Activated T-helper 2 cell treated with anti-CD3 and anti-CD28 coated beads, Interferon-gamma antibody, Interleukin-2, Interleukin-4, amounts not matched to agents 10 μg/mL and 5 μg/mL and 100 μg/mL, durations not matched to agents 14 hours and 24 hours and 36 hours (primary cell): ENCODE measurements around the gene FAM163B. TPM values are rescaled to one million over a fixed set of nuclear protein-coding genes. Genes with fewer than 3 reads are reported as not detected.
A peak's percentile ranks its signal among the peaks of the same experiment; 100 is the strongest.

Experiments
- DNase-seq: peaks from one replicate; pipeline ENCODE4 v3.0.0; 2021; ENCODE audit warnings: low spot score
- H3K27ac Mint-ChIP-seq: one replicate; pipeline ENCODE4 v1.8.0; 2021; ENCODE audit warnings: mixed read lengths
- H3K27me3 Mint-ChIP-seq: one replicate; pipeline ENCODE4 v1.8.0; 2021; ENCODE audit warnings: low read depth, mixed read lengths
- H3K36me3 Mint-ChIP-seq: one replicate; pipeline ENCODE4 v1.8.0; 2021; ENCODE audit warnings: low read depth, mixed read lengths
- H3K4me1 Mint-ChIP-seq: one replicate; pipeline ENCODE4 v1.8.0; 2021; ENCODE audit warnings: low read depth, mixed read lengths
- H3K4me3 Mint-ChIP-seq: one replicate; pipeline ENCODE4 v1.8.0; 2021; ENCODE audit warnings: low read depth, mild to moderate bottlenecking, moderate library complexity, mixed read lengths
- H3K9me3 Mint-ChIP-seq: one replicate; pipeline ENCODE4 v1.8.0; 2021; ENCODE audit warnings: mixed read lengths
- intact Hi-C: fragments of 100-400 bp; cut with micrococcal nuclease; formaldehyde crosslinking; loops from one replicate; pipeline ENCODE4 v1.15.1; 2023
- total RNA-seq: library from RNA; stranded (reverse); gene quantifications from 2 replicates; pipeline ENCODE4 v1.2.3, GENCODE V29; 2022

FAM163B gene
- total RNA-seq, 1 donor from 2014 or later: not detected

DNA sequence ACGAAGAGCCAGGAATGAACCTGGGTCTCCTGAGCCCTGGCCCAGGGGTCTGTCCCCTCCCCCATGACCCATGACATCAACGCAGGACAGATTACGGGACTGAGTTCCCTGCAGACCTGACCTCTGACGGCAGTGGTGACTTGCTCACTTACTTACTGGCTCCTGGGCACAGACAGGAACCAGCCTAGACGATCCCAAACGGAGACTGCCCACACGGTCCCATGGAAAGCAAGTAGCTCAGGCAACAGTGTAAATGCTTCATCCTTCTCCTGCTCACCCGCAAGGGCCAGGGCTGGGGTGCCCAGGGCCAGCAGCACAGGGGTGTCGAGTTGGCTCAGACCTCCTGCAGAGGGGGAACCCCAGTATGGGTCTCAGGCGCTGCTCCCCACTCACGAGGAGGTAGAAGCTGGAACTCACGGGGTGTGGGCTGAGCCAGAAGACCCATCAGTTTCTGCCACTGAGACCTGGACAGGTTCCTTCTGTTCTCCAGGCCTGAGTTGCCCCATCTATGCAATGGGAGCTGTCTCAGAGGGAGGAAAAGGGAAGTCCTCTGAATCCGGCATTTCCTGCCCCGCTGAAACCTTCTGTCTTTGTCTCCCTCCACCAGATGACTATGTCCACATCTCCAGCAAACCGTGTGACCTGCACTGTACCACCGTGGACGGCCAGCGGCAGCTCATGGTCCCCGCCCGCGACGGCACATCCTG, 69.0 kb downstream of the FAM163B start:
- H3K4me3 Mint-ChIP-seq: no peak overlapping the region
- no peaks in the 10 kb centered on the region for H3K4me1 Mint-ChIP-seq
- no peak overlapping the region for H3K27ac Mint-ChIP-seq
- H3K36me3 Mint-ChIP-seq: no peaks in the 10 kb centered on the region
- peaks cover 4% of the 10 kb centered on the region for H3K27me3 Mint-ChIP-seq
- no peaks in the 10 kb centered on the region for H3K9me3 Mint-ChIP-seq
- intact Hi-C loops: no loop called here
- no peak for DNase-seq

DNA sequence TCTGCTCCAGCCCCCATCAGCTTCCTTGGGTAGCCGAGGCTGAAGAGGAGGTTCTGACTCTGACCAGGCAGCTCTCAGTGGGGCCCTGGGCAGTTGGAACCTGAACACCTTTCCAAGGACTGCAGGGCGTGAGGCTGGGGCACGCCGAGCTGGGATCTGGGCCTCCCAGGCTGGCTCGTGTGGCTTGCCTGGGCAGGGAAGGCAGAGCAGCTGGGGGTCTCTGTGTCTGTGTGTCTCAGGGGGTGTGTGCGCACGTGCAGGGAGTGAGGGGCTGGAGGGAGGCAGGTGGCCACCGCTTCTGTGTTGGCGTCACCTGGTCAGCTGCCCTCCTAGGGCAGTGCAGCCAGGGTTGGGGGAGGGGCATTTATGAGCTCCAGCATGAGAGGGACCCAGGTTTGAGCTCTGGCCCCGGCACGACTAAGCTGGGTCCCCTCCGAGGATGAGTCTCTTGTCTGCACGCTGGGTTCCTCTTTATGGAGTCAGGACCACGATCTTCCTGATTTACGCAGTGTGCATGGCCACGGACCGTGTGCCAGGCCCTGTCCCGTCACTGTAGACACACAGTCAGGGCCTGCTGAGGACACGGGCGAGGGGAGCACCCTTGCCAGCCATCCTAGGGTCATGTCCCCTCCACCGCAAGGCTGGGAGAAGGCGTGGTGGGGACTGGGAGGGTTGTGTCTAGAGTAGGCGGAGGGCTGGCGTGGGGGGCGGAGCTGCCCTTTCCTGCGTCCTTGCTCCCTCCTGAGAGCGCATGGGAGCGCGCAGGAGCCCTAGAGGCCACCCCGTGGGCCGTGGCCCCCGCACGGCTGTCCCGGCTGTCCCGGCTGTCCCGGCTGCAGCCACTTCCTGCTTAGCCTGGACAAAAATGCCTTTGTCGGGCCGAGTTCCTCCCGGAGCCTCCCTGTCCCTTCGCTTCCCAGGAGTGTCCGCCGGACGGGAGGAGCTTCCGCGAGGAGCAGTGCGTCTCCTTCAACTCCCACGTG, 70.0 kb downstream of the FAM163B start:
- H3K4me3 Mint-ChIP-seq: no peak overlapping the region
- DNase-seq: no peak
- intact Hi-C loops: no loop called here
- H3K27ac Mint-ChIP-seq: no peak overlapping the region
- H3K27me3 Mint-ChIP-seq: peaks cover 4% of the 10 kb centered on the region
- no peaks in the 10 kb centered on the region for H3K9me3 Mint-ChIP-seq
- H3K4me1 Mint-ChIP-seq: no peaks in the 10 kb centered on the region
- no peaks in the 10 kb centered on the region for H3K36me3 Mint-ChIP-seq

DNA sequence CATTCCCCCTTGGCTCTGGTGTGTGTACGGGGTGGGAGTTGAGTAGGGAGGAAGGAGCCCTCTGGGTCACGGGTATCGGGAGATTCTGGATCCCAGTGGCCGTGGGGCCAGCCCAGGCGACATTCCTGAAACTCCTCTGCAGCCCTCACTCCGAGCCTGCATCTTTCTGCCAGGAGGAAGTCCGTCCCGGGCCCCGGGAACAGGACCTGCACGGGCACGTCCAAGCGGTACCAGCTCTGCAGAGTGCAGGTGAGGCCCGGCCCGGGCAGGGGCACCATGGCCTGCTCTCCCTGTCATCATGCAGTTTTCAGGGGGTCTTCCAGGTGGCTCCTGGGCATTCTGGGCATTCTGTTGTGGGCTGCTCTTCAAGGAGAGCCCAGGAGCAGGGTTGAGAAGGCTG, 71.0 kb downstream of the FAM163B start:
- Mint-ChIP-seq H3K9me3 (no peaks in the 10 kb centered on the region), H3K27me3 (peaks cover 10% of the 10 kb centered on the region), H3K4me1 (no peaks in the 10 kb centered on the region), H3K4me3 (no peak overlapping the region), H3K36me3 (no peaks in the 10 kb centered on the region), H3K27ac (no peak overlapping the region)
- intact Hi-C loops: no loop called here
- DNase-seq: no peak

GRCh38 chr9:133537257-133537656, 71.9 kb downstream of the FAM163B start:
- no peaks in the 10 kb centered on the region for H3K36me3 Mint-ChIP-seq
- no peaks in the 10 kb centered on the region for H3K9me3 Mint-ChIP-seq
- peaks cover 16% of the 10 kb centered on the region for H3K27me3 Mint-ChIP-seq
- no peaks in the 10 kb centered on the region for H3K4me1 Mint-ChIP-seq
- intact Hi-C loops: no loop called here
- no peak for DNase-seq
- H3K4me3 Mint-ChIP-seq: no peak overlapping the region
- no peak overlapping the region for H3K27ac Mint-ChIP-seq

- no peak overlapping the region for H3K27ac Mint-ChIP-seq
- H3K4me1 Mint-ChIP-seq: no peaks in the 10 kb centered on the region
- H3K4me3 Mint-ChIP-seq: no peak overlapping the region
- DNase-seq: no peak
- H3K27me3 Mint-ChIP-seq: peaks cover 16% of the 10 kb centered on the region
- intact Hi-C loops: no loop called here
- no peaks in the 10 kb centered on the region for H3K36me3 Mint-ChIP-seq
- no peaks in the 10 kb centered on the region for H3K9me3 Mint-ChIP-seq
Measured at GRCh38 chr9:133536536-133536935, 72.7 kb downstream of the FAM163B start.

GRCh38 chr9:133536080-133536479, 73.1 kb downstream of the FAM163B start:
- intact Hi-C loops: no loop called here
- peaks cover 16% of the 10 kb centered on the region for H3K27me3 Mint-ChIP-seq
- no peaks in the 10 kb centered on the region for H3K9me3 Mint-ChIP-seq
- no peaks in the 10 kb centered on the region for H3K4me1 Mint-ChIP-seq
- no peak overlapping the region for H3K27ac Mint-ChIP-seq
- no peaks in the 10 kb centered on the region for H3K36me3 Mint-ChIP-seq
- H3K4me3 Mint-ChIP-seq: no peak overlapping the region
- DNase-seq: no peak

DNA sequence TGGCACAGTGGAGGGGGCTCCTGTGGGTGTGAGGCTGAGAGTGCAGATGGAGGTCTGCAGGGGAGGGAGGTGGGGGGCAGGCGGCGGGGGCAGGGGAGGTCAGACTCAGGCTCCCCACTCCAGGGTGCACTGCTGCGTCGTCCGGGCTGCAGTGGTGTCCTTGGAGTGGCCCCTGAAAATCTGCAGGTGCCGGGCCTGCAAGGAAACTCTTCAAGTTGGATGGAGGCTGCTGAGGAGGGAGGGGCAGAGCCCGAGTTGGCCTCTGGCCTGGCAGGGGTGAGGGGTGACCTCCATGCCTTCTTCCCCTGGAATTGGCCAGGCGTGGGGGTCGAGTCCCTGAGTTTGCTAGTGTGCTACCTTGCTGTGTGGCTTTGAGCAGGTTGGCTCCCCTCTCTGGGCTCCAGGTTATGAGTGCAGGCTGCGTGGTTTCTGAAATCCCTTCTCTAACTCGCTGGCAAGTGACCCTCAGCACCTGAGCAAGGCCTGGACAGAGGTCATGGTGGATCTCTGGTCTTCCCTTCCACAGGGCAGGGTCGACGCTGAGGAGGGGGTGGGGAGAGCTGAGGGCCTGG, 73.8 kb downstream of the FAM163B start:
- H3K4me3 Mint-ChIP-seq: no peak overlapping the region
- H3K27me3 Mint-ChIP-seq: peaks cover 16% of the 10 kb centered on the region
- H3K4me1 Mint-ChIP-seq: no peaks in the 10 kb centered on the region
- intact Hi-C loops: no loop called here
- no peaks in the 10 kb centered on the region for H3K9me3 Mint-ChIP-seq
- no peak for DNase-seq
- H3K36me3 Mint-ChIP-seq: no peaks in the 10 kb centered on the region
- no peak overlapping the region for H3K27ac Mint-ChIP-seq

GRCh38 chr9:133534346-133535291, 74.6 kb downstream of the FAM163B start, which contains the start of gene ADAMTSL2:
TSS of gene ADAMTSL2 (plus strand) at chr9:133534704. CDS start at chr9:133536713, 2,009 bp downstream.
- DNase-seq: no peak
- H3K4me1 Mint-ChIP-seq: no peaks in the 10 kb centered on the region
- no peaks in the 10 kb centered on the region for H3K36me3 Mint-ChIP-seq
- intact Hi-C loops: loop anchor here (5.0 kb wide), 1 partner anchor 193 kb away; no protein-coding TSS in a partner anchor
- H3K4me3 Mint-ChIP-seq: no peak within 1 kb of the TSS
- H3K9me3 Mint-ChIP-seq: no peaks in the 10 kb centered on the region
- no peak within 1 kb of the TSS for H3K27ac Mint-ChIP-seq
- H3K27me3 Mint-ChIP-seq: peaks cover 16% of the 10 kb centered on the region

DNA sequence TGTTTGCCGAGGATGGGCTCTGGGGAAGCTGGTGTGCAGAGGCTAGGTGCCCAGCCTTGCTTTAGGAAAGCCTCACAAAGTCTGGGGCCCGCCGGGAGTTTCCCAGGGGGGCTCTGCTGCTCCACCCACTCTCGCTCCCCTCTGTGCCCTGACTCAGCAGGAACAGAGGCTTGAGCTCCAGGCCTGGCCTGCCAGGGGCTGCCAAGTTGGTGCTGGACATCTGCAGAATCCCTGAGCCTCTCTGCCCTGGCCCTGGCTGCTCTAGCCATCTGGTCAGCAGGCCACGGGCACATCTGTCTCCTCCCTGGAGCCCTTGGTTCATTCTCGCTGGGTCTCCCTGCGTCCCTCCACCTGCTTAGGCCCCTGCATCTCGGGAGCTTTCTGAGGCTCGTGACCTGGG, 75.3 kb downstream of the FAM163B start:
- H3K27me3 Mint-ChIP-seq: peaks cover 16% of the 10 kb centered on the region
- H3K4me1 Mint-ChIP-seq: no peaks in the 10 kb centered on the region
- intact Hi-C loops: loop anchor here (5.0 kb wide), 1 partner anchor 193 kb away; no protein-coding TSS in a partner anchor
- H3K36me3 Mint-ChIP-seq: no peaks in the 10 kb centered on the region
- no peaks in the 10 kb centered on the region for H3K9me3 Mint-ChIP-seq
- no peak overlapping the region for H3K27ac Mint-ChIP-seq
- DNase-seq: no peak
- H3K4me3 Mint-ChIP-seq: no peak overlapping the region

DNA sequence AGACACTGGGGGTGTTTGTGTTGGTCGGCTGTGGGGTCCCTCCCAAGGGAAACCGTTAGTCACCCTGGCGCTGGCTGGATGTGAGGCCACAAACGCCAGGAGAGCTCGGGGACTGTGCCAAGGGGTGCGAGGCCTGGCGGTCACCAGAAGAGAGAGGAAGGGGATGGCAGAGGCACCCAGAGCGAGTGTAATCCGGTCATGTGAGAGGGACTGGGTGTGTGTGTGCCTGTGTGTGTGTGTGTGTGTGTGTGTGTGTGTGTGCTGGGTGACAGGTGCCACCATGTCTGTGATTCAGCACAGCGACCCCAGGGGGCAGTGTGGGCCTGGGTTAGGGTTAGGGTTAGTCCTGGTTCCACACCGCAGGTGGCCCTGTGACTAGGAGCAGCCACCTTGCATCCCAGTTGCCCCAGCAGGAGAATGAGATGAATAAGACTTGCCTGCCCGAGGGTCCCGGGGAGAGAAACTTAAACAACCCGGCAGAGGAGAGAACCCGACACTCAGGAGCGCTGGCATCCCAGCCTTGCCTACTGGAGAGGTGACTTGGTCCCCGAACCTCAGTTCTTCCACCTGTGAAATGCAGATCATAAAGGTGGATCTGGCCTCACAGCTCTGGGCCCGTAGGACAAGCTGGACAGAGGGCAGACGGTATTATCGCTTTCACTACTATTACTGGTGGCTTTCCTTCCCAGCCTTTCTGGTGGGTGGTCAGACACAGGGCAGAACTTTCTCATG, 76.1 kb downstream of the FAM163B start:
- peaks cover 16% of the 10 kb centered on the region for H3K27me3 Mint-ChIP-seq
- H3K9me3 Mint-ChIP-seq: no peaks in the 10 kb centered on the region
- no peaks in the 10 kb centered on the region for H3K36me3 Mint-ChIP-seq
- no peaks in the 10 kb centered on the region for H3K4me1 Mint-ChIP-seq
- intact Hi-C loops: loop anchor here (5.0 kb wide), 1 partner anchor 194 kb away; no protein-coding TSS in a partner anchor
- peak; percentile 53 for DNase-seq
- H3K4me3 Mint-ChIP-seq: no peak overlapping the region
- H3K27ac Mint-ChIP-seq: no peak overlapping the region

DNA sequence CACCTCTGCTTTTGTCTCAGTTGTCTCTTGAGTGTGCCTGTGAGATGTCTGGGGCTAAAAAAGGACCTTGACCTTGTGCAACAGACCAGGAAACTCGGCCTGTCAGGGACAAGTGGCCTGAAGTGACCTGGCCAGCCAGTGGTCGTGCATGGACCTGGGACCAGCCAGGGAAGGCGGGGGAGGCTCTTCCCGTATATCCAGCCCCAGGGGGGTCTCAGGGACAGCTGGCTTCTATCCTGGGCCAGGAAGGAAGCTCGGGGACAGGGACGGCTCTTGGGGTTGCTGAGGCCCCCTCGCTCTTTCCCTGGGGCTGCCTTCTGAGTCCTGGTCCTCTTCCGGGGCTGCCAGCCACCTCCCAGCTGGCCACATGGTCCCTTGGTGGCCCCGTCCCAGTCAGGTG, 77.9 kb downstream of the FAM163B start:
- no peaks in the 10 kb centered on the region for H3K36me3 Mint-ChIP-seq
- no peaks in the 10 kb centered on the region for H3K9me3 Mint-ChIP-seq
- peaks cover 16% of the 10 kb centered on the region for H3K27me3 Mint-ChIP-seq
- no peak for DNase-seq
- intact Hi-C loops: loop anchor here (5.0 kb wide), 1 partner anchor 196 kb away; no protein-coding TSS in a partner anchor
- H3K27ac Mint-ChIP-seq: no peak overlapping the region
- H3K4me3 Mint-ChIP-seq: no peak overlapping the region
- no peaks in the 10 kb centered on the region for H3K4me1 Mint-ChIP-seq
